GM19023 (cell line): Measurements from ENCODE around the gene TXNL4B.

Experiments
- ATAC-seq: cut with Tn5 transposase; IDR thresholded peaks from one replicate; pipeline ENCODE4 v1.9.1; 2021; ENCODE audit warnings: mild to moderate bottlenecking, moderate library complexity; ENCODE audit not compliant: unreplicated experiment

TXNL4B gene

DNA sequence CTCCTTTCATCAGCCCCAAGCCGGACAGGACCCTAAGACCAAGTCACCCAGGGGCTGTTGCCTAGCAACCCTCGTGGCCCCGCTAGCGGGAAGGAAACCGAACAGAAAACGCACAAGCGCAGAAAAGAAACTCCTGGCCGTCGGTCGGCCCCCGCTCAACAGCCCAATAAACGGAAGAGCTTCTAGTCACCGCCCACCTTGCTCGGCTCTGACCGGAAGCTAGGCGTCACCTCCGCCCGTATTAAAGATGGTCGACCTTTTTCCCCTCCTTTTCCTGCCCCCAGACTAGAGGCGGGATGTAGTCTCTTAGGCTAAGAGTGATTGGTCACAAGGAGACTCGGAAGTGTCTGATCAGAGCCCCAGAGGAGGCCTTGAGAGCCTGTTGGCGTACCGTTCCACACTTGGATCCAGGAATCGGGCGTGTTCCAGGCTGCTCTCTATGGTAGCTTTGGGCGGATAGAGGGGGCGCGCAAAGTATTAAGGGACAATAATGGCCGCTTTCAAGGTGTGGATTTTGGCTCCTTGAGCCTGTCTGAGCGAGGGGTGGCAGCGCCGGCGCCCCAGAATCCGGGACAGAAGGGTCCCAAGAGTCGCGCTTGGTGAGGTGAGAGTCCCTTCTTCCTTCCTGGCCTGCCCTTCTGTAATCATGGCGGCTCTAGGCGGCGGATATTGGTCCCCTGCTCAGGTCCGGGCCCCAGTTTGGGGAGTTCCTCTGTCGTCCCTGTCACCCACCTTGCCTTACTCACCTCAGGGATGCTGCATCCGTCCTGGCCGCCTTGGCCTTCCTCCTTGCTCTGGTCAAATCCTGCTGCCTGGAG lies at the start of gene TXNL4B, which contains the start of gene DHX38:
TSS of gene TXNL4B (minus strand) at position 173 of the 818 bp plus-strand sequence. CDS start 2,871 bp downstream, outside the sequence.
TSS of gene DHX38 (plus strand) at position 400 of the 818 bp plus-strand sequence. CDS start 2,311 bp downstream, outside the sequence.
- ATAC-seq = peak; percentile 98

- ATAC-seq = no peak
These were observed 49.1 kb upstream of the TXNL4B start for GRCh38 chr16:72142476-72142875.

DNA sequence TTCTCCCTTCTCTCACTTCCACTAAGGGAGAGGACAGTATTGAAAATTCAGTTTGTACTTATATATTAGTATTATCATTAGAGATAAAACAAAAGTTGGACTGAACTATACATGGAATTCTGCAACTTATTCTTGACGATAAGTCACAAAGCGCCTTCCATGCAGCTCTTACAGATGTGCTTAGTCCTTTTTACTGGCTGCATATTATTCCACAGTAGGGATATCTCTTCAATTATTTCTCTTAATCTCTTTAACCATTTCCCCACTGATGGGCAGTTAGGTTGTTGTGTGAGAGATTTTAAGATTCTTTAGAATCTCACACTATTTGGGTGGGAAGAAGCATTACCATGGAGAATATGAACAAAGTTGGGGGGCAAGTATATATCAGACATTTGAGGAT lies 46.5 kb upstream of the TXNL4B start:
- no peak for ATAC-seq

GRCh38 chr16:72138064-72138572 lies 44.7 kb upstream of the TXNL4B start:
- ATAC-seq = no peak

DNA sequence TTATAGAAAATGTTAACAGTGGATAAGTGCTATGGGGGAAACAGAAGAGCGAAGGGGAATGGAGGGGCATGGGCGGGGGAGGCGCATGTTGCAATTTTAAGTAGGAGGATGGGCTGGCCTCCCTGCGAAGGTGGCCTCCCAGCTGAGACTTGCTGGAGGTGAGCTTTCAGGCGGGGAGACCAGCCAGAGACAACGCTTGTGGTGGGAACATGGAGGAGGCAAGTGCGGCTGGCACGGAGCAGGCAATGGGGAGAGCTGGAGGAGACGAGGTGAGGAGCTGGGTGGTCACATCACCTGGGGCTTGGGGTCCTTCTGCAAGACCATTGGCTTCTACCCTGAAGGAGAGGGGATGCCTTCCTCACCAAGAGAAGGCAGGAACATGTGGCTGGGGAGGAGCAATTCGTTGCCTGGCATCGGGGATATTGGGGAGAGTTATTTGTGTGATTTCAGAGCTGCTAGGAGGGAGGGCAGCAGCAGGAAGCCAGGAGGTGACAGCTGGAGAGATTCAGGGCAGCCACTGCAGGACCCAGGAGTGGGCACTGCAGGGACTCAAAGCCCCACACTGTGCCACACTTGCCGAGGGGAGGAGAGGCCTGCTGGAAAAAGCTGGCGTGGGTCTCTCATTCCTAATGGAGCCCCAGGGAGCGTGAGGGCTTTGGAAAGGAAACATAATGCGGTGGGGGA lies 44.1 kb upstream of the TXNL4B start:
- no peak for ATAC-seq

DNA sequence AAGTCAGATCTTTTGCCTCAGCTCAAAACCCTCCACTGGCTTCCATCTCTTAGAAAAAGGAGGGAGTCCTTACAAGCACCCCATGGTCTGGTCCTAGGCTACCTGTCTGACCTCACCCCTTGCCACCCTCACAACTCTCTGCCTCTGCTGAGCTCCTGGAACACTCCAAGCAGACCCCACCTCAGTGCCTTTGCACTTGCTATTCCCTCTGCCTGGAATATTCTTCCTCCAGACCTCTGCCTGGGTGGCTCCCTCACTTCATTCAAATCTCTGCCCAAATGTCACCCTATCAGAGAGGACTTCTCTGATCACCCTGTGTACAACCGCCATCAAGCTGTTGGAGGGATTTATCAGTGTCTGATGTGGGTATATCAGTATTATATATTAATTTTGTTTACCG lies 41.1 kb upstream of the TXNL4B start:
- no peak for ATAC-seq

DNA sequence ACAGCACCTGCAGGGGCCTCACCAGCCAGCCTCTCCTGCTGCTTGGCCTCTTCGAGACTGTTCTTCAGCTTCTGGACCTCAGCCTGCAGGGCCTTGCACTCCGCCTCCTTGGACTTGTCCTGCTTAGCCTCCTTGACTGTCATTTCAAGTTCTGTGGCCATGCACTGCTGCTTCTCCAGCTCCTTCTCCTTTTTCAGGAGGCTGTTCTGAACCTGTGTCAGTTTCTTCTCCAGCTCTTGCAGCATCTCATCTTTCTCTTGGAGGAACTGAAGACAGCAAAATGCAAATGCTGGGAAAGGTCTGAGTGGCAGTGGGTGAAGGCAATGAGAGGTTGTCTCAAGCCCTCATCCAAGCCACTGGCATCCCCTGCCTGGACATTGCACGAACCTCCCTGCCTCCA lies 39.3 kb upstream of the TXNL4B start:
- no peak for ATAC-seq

GRCh38 chr16:72131036-72131435 lies 37.6 kb upstream of the TXNL4B start:
- no peak for ATAC-seq

GRCh38 chr16:72129976-72130656 lies 36.7 kb upstream of the TXNL4B start:
- ATAC-seq = no peak

DNA sequence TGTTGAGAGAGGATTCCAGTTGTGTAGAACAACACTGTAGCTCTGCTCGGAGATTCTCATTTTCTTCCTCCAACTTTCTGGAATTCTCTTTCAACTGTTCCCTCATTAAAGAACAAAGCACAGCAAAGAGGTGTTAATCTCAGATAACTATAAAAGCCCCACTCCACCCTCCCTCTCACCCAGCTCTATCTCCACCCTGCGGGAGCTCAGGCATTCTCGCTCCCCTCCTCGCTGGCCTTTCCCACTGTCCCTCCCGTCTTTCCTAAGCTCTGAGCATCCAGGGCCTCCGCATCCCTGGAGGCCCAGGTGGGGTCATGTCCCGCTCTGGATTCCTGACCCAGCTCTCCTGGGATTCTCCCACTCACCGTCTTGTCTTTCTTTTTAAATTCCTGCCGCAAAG lies 35.3 kb upstream of the TXNL4B start:
- no peak for ATAC-seq

- ATAC-seq = no peak
These were observed 33.0 kb upstream of the TXNL4B start for GRCh38 chr16:72126429-72126765.

DNA sequence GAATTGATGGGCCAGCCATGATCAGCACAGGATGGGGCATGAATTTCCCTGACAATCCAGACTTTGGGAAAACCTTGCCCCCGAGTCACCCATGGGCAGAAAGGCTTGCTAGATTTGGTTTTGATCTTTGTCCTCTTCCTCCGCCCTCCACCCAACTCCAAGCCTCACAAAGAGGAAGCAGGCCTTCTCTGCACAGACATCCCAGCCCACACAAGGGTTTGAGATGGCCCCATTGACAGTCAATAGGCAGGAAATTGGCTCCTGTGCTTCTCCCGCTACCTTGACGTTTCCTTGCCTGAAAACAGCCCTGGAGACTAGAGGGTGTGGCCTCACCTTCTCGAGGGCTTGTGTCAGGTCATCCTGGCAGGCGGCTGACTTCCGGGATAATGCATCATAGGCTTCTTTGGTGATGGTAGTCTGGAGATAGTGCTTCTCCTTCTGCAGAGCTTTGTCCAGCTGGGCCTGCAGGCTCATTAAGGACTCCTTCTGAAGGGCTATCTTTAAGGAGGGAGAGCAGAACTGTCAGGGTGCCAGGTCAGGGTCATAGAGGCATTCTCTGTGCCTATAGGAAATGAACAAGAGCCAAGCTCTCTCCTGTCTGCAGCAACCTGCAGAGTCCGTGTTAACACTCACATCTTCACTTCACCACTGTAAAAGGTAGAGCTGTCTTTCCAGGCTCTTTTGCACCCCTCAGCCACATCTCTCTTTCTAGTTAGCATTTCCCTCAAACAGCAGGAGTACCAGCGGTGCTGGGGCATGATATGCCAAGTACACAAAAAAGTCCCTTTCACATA lies 32.4 kb upstream of the TXNL4B start:
- ATAC-seq = no peak

DNA sequence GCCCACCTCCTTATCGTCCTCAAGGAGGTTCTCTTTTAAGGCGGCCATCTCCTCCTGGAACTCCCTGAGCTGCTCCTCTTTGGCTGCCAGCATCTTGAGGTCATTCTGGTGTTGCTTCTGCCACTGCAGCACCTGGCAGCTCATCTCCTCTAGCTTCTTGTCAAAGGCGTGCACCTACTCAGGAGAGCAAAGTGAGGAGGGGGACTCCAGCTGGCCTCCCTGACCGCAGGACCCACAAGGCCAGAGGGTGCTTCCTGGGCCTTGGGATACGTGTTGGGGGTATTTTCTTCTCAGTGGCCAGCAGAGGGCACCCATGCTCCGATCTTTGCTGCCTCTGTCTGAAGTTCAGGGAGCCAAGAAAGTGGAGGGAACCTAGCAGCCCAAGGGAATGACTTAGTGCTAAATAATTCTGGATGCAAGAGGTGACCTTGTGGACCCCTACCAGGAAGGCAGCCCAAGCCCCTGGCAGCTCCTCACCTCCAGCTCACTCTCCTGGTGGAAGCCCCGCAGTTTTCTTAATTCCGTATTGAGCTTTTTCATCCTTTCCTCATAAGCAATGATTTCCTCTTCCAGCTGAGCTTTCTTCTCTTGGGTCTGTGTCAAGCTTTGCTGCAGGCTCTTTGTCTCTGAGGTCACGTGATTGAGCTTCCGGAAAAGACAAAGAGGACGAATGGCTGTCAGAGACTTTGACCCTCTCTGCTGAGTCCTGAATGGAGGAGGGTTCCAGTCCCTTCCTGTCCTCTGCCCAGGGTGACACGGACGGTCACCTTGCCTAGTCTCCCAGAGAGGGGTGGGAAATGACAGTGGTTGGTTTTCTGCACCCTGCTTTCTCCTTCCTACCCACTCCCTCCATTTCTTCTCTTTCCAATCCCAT lies 31.6 kb upstream of the TXNL4B start:
- no peak for ATAC-seq

DNA sequence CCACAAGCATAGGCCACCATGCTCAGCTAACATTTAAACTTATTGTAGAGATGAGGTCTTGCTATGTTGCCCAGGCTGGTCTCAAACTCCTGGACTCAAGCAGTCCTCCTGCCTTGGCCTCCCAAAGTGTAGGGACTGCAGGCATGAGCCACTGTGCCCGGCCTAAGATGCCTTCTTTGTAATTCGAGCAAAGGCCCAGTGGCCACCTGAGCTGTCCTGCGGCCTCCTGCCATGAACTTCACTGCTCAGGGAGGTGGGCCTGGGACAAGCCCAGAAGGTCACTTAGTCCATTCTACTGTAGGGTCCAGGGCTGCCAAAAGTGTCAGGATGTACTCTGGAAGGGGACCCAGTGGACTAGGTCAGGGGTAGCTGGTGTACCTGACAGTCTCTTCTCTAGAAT lies 30.7 kb upstream of the TXNL4B start:
- ATAC-seq = no peak

- no peak for ATAC-seq
These were observed 30.0 kb upstream of the TXNL4B start for GRCh38 chr16:72123426-72123825.

- no peak for ATAC-seq
These were observed 29.5 kb upstream of the TXNL4B start for GRCh38 chr16:72122916-72123315.

- no peak for ATAC-seq
These were observed 28.9 kb upstream of the TXNL4B start for GRCh38 chr16:72122308-72122707.

GRCh38 chr16:72120026-72120425 lies 26.6 kb upstream of the TXNL4B start:
- no peak for ATAC-seq

DNA sequence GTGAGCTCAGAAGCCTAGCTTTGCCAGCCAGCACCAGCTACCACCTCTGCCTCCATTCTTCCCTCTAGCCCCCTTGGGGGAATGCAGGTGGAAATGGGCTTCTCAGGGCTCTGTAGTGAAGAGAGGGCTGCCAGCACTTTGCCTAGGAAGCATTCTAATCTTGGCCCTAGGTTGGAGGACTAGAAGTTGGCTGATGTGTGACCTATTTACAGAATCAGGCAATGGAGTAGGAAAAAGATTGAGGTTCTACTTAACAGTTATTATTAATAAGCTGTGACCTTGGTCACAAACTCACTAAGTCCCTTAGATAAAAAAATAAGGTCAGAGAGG lies 20.2 kb upstream of the TXNL4B start:
- ATAC-seq = no peak
